Smooth muscle cell (in vitro differentiated cells): ENCODE measurements around the gene PLXNA2. TPM values are rescaled to one million over a fixed set of nuclear protein-coding genes. Genes with fewer than 3 reads are reported as not detected.
A peak's percentile ranks its signal among the peaks of the same experiment; 100 is the strongest.

Source experiments
- DNase-seq: peaks from one replicate; lab custom pipeline; 2025; ENCODE audit not compliant: unreplicated experiment; lab: John Stamatoyannopoulos, UW
- H2AFZ ChIP-seq: fragments of 200-600 bp; sonication (generic); 2 replicates; pipeline ENCODE4 v1.6.0; 2016; ENCODE audit warnings: antibody characterized with exemption, low read depth, mild to moderate bottlenecking
- H3F3A ChIP-seq: fragments of 200-600 bp; sonication (generic); 2 replicates; pipeline ENCODE4 v1.6.0; 2017; ENCODE audit warnings: antibody characterized with exemption, low read depth
- H3K27ac ChIP-seq: fragments of 200-600 bp; sonication (generic); 2 replicates; pipeline ENCODE4 v1.5.1; 2016; ENCODE audit warnings: low read depth, mild to moderate bottlenecking
- H3K27me3 ChIP-seq: fragments of 200-600 bp; sonication (generic); 2 replicates; pipeline ENCODE4 v1.6.1; 2016; ENCODE audit warnings: low read depth, mild to moderate bottlenecking
- H3K36me3 ChIP-seq: fragments of 200-600 bp; sonication (generic); 2 replicates; pipeline ENCODE4 v1.5.1; 2016; ENCODE audit warnings: low read depth
- H3K4me1 ChIP-seq: fragments of 200-600 bp; sonication (generic); 2 replicates; pipeline ENCODE4 v1.5.1; 2016; ENCODE audit warnings: low read depth
- H3K4me2 ChIP-seq: fragments of 200-600 bp; sonication (generic); 2 replicates; pipeline ENCODE4 v1.6.0; 2016; ENCODE audit warnings: mild to moderate bottlenecking
- H3K4me3 ChIP-seq: fragments of 200-600 bp; sonication (generic); 2 replicates; pipeline ENCODE4 v1.5.1; 2016; ENCODE audit warnings: mild to moderate bottlenecking
- H3K79me2 ChIP-seq: fragments of 200-600 bp; sonication (generic); 2 replicates; pipeline ENCODE4 v1.6.0; 2016; ENCODE audit warnings: low read depth, mild to moderate bottlenecking
- H3K9ac ChIP-seq: fragments of 200-600 bp; sonication (generic); 2 replicates; pipeline ENCODE4 v1.6.0; 2016; ENCODE audit warnings: low read depth
- H3K9me3 ChIP-seq: fragments of 200-600 bp; sonication (generic); replicated peaks from 2 replicates; pipeline ENCODE4 v1.5.1; 2016; ENCODE audit warnings: low read depth
- H4K20me1 ChIP-seq: fragments of 200-600 bp; sonication (generic); 2 replicates; pipeline ENCODE4 v1.6.0; 2016; ENCODE audit warnings: low read depth
- WGBS: methylation state at CpG from one replicate; pipeline ENCODE4 v1.1.7; 2016; ENCODE audit warnings: low lambda C conversion rate; 5-methylcytosine and 5-hydroxymethylcytosine counted together
- polyA plus RNA-seq: library from polyadenylated mRNA; unstranded; fragments of >200 nt; fragmentation: Nextera tagmentation; extraction: Ambion mirVana; gene quantifications from 2 replicates; pipeline ENCODE4 v1.2.1, GENCODE V29; 2016
- total RNA-seq: library from RNA; depleted of rRNA; stranded (reverse); fragments of >200 nt; gene quantifications from 2 replicates; pipeline ENCODE4 v1.2.3, GENCODE V29; 2014
- TF ChIP-seq, protein P1 (sequence below): fragments of 200-600 bp; sonication (generic); IDR thresholded peaks from 2 replicates; pipeline ENCODE4 v1.5.1; 2017; ENCODE audit warnings: borderline replicate concordance, mild to moderate bottlenecking, antibody characterized with exemption; ENCODE audit not compliant: insufficient read depth, poor library complexity, severe bottlenecking

Gene PLXNA2
- total and polyA plus RNA-seq, 2 experiments from 2014 or later, result 8.2 to 8.7 TPM

- Histone ChIP-seq H2AFZ (no peak overlapping the region), H3K27ac (no peak overlapping the region), H3K27me3 (no peaks in the 10 kb centered on the region), H3K36me3 (no peaks in the 10 kb centered on the region), H3K4me2 (no peak overlapping the region), H4K20me1 (peaks cover 6% of the 10 kb centered on the region), H3F3A (no peaks in the 10 kb centered on the region), H3K4me1 (peaks cover 19% of the 10 kb centered on the region), H3K4me3 (no peak overlapping the region), H3K9me3 (no peaks in the 10 kb centered on the region), H3K79me2 (no peaks in the 10 kb centered on the region), H3K9ac (no peak overlapping the region)
- no peak for DNase-seq
- WGBS, result 73% methylated on average over 4 of the region's 4 CpGs
- TF ChIP-seq, protein P1, sequence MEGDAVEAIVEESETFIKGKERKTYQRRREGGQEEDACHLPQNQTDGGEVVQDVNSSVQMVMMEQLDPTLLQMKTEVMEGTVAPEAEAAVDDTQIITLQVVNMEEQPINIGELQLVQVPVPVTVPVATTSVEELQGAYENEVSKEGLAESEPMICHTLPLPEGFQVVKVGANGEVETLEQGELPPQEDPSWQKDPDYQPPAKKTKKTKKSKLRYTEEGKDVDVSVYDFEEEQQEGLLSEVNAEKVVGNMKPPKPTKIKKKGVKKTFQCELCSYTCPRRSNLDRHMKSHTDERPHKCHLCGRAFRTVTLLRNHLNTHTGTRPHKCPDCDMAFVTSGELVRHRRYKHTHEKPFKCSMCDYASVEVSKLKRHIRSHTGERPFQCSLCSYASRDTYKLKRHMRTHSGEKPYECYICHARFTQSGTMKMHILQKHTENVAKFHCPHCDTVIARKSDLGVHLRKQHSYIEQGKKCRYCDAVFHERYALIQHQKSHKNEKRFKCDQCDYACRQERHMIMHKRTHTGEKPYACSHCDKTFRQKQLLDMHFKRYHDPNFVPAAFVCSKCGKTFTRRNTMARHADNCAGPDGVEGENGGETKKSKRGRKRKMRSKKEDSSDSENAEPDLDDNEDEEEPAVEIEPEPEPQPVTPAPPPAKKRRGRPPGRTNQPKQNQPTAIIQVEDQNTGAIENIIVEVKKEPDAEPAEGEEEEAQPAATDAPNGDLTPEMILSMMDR, result no peak
Observed at GRCh38 chr1:208100106-208100505, 144.1 kb downstream of the PLXNA2 start.

- Histone ChIP-seq H3K27ac (no peak overlapping the region), H3K4me2 (no peak overlapping the region), H4K20me1 (peaks cover 6% of the 10 kb centered on the region), H2AFZ (no peak overlapping the region), H3K27me3 (no peaks in the 10 kb centered on the region), H3K4me3 (no peak overlapping the region), H3K9ac (no peak overlapping the region), H3K9me3 (no peaks in the 10 kb centered on the region), H3K4me1 (peaks cover 19% of the 10 kb centered on the region), H3K36me3 (peaks cover 4% of the 10 kb centered on the region), H3F3A (no peaks in the 10 kb centered on the region), H3K79me2 (no peaks in the 10 kb centered on the region)
- TF ChIP-seq, protein P1, result no peak
- 86% methylated on average over 7 of the region's 7 CpGs for WGBS
- no peak for DNase-seq
Observed at GRCh38 chr1:208098773-208099172, 145.4 kb downstream of the PLXNA2 start.

DNA sequence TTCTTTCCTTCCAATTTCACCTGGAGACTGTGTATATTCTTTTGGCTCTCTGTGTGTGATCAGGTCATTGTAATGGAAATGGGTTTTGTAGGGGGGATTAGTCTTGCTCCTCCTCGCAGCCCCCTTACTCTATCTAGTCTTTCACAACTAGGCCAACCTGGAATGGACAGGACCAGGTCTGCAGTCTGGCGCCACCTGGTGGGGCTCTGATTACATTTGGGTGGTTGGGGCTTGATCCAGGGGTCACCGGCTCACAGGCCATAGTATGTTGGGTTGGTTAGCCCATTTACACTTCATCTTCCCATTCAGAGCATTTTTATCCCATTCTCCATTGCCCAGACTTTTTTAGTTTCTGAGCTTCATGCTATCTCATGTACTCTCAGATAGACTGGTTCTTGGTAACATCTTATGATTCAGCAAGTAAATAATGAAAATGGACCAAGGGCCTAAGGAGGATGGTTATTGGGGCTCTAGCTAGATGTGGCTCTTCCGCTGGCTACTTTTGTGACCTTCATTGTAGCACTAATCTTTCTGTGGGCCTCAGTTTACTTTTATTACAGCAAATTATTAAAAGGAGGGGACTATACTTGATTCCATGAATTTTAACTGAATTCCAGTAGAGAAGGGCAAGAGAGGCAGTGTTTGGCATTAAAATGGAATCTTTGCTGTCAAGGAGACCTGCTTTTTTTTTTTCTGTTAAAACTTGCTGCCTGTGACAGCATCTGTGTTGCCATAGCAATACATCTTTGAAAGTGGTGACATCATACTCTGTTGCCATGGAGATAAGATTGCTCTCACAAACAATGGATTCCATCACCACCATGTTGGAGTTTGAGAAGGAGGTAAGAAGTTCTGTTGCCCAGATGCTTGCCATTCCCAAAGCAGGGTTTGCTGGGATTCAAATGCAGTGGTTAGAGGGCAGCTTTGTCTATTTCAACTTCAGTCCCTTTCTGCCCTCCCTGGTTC is 150.1 kb downstream of the PLXNA2 start:
- Histone ChIP-seq H4K20me1 (no peaks in the 10 kb centered on the region), H3K79me2 (no peaks in the 10 kb centered on the region), H3F3A (no peaks in the 10 kb centered on the region), H3K27me3 (no peaks in the 10 kb centered on the region), H3K27ac (peak overlapping the region; percentile 65), H2AFZ (no peak overlapping the region), H3K4me1 (no peaks in the 10 kb centered on the region), H3K4me3 (no peak overlapping the region), H3K9me3 (no peaks in the 10 kb centered on the region), H3K4me2 (no peak overlapping the region), H3K9ac (peak overlapping the region; percentile 64), H3K36me3 (peaks cover 19% of the 10 kb centered on the region)
- peak; percentile 5 for DNase-seq
- WGBS, result 55% methylated on average over 4 of the region's 4 CpGs
- TF ChIP-seq, protein P1, result peak; percentile 86
